ENCODE data around the gene NLGN4Y.

The NLGN4Y gene

DNA sequence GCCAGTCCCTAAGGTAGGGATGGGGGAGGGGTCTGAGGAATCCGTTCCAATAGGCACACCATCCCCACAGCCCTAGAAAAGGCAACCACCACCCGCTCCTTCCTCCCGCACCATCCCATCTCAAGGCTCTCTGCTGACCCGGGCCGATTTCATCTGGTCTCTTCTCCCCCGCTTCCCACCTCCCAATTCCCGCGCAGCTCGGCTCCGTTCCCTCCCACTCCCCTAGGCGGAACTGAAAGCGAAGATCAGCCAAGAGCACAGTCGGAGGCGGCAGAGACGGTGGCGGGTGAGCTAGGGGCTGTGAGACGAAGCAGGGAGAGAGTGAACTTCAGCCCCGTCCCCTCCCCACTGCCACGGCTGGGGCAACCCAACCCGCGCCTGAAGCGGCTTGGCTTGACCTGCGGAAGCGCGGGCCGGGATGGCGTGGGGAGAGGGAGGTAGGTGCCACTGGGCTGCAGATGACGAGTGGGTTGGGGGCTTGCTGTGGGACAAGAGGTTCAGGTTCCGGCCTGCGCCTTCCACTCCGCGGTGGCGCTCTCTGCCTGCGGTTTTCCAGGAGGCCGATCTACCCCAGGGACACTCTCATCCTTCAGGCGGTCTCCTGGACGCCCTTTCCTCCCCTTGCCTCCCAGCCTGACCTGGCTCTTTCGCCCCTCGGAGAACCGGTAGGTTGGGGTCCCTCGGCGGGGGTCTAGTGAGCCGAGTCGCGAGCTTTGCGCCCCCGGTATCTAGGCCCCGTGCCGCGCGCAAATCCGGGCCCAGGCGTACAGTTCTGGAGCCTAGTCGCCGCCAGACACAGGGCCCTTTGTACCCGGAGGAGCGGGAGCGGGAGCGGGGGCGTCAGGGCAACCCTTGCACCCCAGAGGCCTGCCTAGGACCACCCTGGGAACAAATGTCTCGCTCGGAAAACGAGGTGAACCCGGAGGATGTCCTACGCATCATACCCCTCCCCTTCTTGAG lies at the start of gene NLGN4Y:
Gene NLGN4Y (plus strand): TSS at position 258 of the 960 bp plus-strand sequence. CDS start 97,591 bp downstream, outside the sequence.
- no peak for DNase-seq (ENCODE audit: low spot score)

DNA sequence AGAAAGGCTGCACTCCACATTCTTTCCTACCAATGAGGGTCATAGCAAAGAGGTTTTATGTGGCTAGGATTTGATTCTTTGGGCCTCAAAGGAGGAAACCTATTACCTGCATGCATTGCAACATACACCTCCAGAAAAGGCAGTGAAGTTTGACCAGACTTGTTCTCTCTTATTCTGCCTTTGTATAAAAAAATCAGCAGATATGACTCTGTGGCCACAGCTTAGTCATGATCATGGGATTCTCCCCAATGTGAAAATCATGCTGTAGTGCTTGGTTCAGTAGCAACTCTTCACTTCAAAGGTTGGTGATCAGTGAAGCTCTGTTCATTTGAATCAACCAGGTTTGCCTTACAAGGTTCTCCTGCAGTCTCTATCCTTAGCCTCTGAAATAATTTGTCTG lies 38.4 kb upstream of the NLGN4Y start:
- DNase-seq (ENCODE audit: low spot score): no peak

DNA sequence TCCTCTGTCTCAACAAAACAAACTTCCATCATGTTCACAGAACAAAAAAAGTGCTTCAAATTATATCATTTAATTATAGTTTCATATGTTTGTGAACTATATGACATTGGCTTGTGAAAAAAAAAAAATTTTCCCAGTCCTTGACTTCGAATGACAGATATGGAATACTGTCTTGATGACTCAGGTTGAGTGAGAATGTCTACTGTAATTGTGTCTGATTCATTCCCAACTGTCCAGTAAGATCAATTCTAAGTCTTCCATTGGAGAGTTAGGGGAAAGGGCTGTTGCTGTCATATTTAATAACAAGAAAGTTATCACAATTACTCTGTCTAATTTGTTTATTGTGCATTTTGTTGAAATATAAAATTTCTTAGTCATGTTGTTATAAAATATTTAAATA lies 34.1 kb upstream of the NLGN4Y start:
- no peak for DNase-seq (ENCODE audit: low spot score)

DNA sequence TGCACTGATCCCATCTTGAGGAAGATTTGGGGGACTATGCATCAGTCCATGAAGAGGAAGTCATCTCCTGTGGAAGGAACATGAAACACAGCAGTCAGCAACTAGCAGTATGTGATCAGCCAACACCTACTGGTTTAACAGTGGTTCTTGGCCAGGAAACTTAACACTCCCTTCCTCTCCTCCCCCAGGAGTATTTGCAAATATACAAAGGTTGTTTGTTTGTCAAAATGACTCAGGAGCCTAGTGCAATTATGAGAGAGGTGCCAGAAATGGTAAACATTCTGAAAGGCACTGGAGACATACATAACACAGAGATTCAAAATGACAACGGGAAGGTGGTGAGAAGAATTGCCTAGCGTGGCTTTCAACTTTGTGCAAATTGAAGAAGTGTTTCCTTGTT lies 26.3 kb upstream of the NLGN4Y start:
- DNase-seq (ENCODE audit: low spot score): no peak

DNA sequence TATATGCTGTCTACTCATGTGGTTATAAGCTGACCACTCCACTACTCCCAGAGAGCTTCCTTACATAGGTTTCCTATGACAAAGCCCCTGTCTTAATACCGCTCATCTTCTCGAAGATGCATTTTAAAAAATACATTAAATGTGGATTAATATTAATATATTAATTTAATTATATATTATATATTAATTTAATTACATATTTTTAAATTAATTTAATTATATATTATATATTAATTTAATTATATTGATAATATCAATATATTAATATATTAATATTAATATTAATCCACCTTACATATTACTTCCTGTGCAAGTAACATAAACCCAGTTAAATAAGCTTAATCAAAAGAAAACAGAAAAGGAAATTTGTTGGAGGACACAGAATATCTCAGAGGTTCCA lies 19.7 kb upstream of the NLGN4Y start:
- no peak for DNase-seq (ENCODE audit: low spot score)

DNA sequence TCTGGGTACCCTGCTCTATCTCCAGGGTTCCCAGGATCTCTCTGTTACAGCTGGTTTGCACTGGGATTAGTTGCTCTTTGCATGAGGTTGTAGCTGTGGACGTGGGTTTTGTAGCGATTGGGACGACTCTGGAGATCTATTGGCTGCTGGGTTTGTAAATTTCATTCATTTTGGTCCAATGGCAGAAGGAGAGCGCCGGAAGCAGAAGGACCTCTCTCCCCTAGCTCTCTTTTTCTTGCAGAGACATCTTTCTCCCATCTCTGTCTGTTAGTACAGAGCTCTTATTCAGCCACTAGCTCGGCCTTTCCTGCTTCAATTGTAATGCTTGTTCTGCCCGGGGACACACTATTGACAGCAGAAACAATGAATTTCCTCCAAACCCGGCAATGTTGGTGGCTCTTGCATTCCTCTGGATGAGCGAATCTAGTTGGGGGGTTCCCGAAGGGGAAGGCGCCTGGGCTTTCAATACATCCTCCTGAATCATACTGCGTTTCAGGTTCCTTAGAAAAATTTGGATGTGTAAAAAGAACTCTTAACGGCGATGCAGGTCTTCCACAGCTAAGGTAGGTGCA lies 1.9 kb upstream of the NLGN4Y start:
- DNase-seq (ENCODE audit: low spot score): no peak

DNA sequence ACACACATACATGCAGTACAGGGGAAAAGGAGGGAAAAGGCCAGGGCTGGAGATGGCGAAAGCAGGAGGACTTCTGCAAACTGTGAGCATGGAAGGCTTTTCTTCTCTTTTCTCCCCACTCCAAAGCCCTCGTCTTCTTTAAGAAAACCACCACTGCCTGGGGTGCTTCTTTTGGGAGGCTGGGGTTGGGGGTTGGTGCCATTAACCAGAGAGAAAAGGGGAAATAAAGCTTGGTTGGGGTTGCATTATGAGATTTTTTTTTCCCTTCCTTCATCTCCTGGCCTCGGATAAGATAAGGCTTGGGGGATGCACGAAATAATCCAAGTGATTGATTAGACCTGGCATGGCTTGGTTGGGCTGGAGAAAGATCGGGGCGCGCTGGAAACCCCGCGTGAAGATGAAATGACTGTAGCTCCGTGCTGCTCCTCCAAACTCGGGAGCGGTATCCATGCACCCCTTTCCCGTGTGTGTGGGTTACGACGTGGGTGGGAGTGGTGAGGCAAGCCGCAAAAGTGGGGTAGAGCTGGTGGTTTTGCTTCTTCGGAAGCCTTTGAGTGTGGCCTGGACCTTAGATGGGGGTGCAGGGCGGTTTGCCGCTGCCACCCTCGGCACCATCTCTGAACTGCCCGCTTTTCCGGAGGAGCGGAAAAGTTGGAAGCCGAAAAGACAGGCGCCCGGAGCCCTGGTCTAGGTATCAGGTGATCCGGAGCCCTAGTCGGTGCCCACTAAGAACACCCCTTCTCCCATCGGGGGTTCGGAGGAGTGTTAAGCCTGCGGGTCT lies 648 bp upstream of the NLGN4Y start:
- no peak for DNase-seq (ENCODE audit: low spot score)

DNA sequence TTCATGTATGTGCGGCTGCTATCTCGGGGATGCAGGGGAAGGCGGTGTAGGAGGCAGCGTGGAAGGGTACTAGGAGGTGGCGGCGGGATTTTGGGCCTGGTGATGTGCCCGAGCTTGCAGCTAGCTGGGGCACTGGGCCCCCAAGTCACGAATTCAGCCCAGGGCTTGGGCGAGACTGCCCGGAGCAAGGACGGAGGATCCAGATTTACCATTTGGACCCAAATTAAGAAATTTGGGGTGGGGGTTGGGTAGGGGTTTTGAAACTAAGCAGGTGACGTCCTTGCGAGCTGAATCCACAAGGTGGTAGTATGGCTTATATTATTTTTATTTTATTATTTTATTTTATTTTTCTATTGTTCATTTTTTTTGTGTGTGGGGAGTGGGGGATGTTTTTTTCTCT lies 986 bp downstream of the NLGN4Y start:
- DNase-seq (ENCODE audit: low spot score): no peak

DNA sequence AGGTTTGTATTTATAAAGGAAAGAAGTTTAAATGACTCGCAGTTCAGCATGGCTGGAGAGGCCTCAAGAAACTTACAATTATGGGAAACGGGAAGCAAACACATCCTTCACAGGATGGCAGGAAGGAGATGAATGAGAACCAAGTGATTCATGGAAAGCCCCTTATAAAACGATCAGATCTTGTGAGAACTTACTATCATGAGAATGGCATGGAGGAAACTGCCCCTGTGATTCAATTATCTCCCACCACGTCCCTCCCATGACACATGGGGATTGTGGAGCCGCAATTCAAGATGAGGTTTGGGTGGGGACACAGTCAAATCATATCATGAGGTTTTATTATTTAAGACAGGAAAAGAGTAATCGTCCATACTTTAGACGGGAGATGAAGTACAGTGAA lies 4.0 kb downstream of the NLGN4Y start:
- no peak for DNase-seq (ENCODE audit: low spot score)

DNA sequence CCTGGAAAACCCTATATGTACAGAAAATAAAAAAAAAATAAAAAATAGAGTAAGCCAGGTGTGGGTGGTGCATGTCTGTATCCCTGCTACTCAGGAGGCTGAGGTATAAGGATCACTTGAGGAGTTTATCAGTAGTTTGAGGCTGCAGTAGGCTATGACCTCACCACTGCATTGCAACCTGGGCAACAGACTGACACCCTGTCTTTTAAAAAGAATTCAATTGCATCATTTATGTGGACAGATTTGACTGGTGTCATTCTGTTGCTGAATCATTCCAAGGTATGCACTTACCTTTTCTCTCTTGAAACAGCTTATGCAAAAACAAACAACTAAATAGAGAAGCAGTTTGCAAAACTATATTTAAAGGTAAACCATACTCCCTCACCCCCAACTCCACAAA lies 12.4 kb downstream of the NLGN4Y start:
- no peak for DNase-seq (ENCODE audit: low spot score)

DNA sequence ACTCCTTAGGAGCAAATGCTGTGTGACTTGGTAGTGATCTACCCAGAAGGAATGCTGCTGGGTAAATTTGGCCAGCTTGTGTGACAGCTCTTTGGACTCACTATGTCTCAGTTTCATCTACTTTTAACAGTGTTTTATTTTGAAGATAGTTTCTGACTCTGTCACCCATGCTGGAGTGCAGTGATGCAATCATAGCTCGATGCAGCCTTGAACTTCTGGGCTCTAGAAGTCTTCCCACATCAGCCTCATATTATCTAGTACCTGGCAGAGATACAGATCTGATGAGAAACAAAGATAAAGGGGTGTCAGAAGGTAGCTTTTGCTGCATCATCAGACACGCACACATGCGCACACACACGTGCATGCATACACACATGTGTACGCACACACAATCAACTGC lies 19.2 kb downstream of the NLGN4Y start:
- DNase-seq (ENCODE audit: low spot score): no peak

DNA sequence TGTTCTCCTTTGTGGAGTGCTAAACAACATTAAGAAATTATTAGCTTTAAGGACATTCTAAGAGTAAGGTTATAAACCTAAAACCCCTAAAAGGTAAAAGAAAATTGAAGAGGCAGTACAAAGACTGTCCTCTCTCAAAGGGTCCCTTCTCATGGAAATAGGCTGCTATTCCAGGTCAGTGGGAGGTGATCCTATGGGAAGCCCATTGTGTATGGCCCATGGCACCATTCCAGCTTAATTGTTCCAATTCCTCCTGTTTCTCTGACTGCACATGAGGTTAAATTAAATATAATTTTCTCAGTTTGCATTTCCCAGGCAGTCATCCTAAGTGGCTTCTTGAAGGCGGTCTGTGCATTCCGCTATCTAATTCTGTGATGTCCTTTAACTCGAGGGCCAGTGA lies 57.0 kb downstream of the NLGN4Y start:
- no peak for DNase-seq (ENCODE audit: low spot score)

DNA sequence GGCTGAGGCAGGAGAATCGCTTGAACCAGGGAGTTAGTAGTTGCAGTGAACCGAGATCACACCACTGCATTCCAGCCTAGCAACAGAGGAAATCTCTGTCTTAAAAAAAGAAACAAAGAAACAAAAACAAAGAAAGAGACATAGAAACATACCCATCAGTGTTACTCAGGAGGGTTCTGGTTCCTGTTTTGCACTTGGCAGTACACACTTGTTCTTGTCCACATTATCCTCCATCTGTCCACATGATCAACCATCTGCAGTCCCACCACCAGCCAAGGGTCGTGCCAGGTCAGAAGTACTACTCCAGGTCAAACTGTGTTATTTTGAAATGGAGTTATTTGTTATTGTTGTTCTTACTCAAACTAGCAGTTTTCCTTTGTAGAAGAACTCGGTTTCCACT lies 62.4 kb downstream of the NLGN4Y start:
- DNase-seq (ENCODE audit: low spot score): no peak

DNA sequence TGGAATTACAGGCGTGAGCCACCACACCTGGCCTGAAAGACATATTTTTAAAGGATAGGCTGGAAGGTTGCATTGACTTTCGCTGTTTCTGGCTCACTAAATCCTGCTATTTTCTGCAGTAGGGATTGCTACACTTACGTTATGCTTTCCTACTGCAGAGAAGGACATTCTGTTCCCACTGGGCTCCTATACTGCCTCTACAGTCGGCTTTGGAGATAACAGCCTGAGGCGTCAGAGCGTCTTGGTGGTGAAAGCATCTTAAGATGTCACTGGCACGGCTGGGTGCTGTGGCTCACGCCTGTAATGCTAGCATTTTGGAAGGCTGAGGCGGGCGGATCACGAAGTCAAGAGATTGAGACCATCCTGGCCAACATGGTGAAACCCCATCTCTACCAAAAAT lies 77.0 kb downstream of the NLGN4Y start:
- no peak for DNase-seq (ENCODE audit: low spot score)

DNA sequence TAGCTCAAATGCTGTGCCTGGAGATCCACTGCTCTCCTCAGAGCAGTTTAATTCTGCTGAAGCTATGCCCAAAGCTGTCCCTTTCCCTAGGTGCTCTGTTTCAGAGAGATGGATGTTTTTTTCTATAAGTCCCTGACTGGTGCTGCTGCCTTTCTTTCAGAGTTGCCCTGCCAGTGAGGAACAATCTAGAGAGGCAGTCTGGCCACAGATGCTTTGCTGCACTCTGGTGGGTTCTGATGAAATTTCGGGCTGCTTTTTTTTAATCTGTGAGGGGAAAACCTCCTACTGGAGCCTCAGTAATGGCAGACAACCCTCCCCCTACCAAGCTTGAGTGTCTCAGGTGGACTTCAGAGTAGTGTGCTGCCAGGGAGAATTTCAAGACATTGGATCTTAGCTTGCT lies 93.3 kb downstream of the NLGN4Y start:
- DNase-seq (ENCODE audit: low spot score): no peak

DNA sequence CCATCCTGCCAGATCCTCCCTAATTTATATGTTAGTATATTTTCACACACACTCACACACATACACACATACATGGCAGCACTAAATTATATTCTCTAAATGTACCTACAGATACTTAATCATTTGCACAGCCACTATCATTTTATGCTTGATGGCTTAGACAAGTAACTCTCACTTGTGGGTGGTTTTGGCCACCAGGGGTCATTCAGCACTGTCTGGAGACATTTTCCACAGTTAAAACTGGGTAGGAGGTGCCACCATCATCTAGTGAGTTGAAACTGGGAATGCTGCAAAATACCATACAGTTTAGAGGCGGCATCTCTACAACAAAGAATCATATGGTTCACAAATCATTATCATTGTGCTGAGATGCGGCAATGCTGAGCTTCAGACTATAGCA lies 94.2 kb downstream of the NLGN4Y start:
- DNase-seq (ENCODE audit: low spot score): no peak

DNA sequence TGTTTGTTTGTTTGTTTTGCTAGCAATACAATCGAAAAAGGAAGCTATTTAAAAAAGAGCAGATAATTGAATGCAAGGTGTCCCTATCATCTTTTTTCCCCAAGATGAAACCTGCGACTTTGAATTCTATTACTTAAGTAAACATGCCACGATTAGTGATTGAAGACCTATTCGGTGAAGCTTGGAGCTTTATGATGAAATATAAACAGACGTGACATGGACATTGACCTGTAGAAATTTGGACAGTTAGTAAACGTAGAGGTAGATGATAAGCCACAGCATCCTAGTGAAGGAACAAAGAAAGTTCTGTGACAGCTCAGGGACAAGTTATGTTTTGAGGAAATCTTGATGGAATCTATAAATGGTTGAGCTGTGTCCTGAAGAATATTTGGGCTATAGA lies 103.9 kb downstream of the NLGN4Y start:
- no peak for DNase-seq (ENCODE audit: low spot score)

DNA sequence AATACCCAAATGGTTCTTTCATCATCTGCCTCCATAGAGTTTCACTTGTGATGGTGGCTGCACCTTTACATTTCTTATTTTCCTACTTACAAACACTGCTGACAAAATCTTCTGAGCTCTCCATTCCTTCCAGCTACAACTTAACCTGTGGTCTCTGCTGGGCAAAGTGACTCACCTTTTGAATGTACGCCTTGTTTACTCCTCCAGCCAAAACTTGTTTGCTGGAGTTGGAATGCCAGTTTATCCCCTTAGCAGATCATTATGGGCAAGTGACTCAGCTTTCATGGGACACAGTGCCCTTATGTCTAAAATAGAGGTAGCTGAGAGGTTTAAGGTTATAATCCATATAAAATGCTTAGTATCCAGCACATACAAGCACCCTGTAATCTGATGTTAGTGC lies 107.3 kb downstream of the NLGN4Y start:
- DNase-seq (ENCODE audit: low spot score): no peak

DNA sequence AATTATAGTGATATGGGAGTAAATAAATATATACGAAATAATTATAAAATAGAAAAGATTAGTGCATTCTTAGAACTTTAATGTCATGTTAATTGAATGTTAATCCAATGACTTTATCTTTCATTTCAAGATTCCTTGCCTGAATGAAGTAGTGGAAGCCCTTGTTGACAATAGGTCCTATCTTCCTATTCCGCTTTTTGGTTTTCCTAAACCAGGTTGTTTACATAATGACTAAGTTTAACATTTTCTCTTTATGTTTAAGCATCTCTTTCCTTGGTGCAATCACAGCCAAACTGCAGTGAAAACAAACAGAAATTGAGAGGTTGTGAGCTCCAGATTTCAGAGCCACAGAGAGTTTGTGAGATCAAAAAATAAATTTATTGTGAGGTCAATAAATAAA lies 109.4 kb downstream of the NLGN4Y start:
- DNase-seq (ENCODE audit: low spot score): no peak

DNA sequence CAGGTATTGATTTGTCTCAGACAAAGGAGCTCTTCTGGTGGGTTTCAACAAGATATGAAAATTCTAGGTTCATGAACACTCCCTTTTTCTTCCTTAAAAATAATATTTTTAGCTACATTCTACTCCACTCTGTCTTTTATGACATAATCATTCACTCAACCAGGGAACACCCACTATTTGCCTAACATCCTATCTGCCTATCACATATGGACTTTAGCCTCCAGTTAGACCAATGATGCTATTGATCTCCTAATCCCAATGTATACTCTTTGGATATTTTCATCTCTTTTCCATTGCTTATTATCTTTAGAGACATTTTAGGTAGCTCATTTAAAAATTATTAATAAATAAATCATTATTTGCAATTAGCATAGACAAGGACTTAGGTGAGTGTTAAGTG lies 110.6 kb downstream of the NLGN4Y start:
- no peak for DNase-seq (ENCODE audit: low spot score)

DNA sequence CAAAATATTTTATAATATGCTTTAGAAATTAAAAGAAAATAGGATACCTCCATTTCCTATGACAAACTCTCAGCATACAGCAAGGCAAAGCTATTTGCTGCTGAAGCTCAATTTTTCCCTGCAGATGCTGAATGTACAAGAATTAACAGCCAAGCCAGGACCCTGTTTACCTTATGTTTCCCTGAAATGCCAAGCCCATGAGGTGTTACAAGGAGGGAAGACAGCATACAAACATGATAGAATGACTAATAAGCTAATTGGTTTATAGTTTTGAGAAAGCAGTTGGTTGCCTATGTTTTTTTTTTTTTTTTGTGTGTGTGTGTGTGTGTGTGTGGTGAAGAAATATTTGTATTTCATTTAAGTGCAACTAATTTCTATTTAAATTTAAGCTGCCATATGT lies 113.2 kb downstream of the NLGN4Y start:
- DNase-seq (ENCODE audit: low spot score): no peak

DNA sequence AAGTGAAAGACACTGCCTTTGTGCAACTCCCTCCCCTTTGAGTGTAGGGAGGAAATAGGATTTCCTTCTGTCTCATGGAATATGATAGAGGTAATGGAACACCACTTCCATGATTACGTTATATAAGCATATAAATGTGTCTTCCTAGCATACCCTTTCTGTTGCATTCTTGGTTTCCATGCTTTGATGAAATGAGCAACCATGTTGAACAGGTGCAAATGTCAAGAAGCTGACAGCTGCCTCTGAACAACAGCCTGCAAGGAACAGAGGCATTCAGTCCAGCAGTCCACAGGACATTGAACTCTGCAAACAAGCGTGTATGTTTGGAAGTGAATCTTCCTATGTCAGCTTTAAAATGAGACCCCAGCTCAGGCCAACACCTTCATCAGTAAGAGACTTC lies 117.5 kb downstream of the NLGN4Y start:
- no peak for DNase-seq (ENCODE audit: low spot score)
